ENCODE measurements around the gene VAV3.

Gene VAV3

GRCh38 chr1:107689733-107690132 lies 275.2 kb downstream of the VAV3 start:
- DNase-seq (ENCODE audit: low spot score) (no peak), FAIRE-seq (no peak)

- DNase-seq (ENCODE audit: low spot score) (no peak), FAIRE-seq (no peak)
Observed at GRCh38 chr1:107689159-107689558, 275.8 kb downstream of the VAV3 start.

- FAIRE-seq (no peak), DNase-seq (ENCODE audit: low spot score) (no peak)
Observed at GRCh38 chr1:107687849-107688753, 276.9 kb downstream of the VAV3 start.

GRCh38 chr1:107683683-107684082 lies 281.3 kb downstream of the VAV3 start:
- DNase-seq (ENCODE audit: low spot score) = no peak
- no peak for FAIRE-seq

GRCh38 chr1:107683191-107683657 lies 281.8 kb downstream of the VAV3 start:
- no peak for DNase-seq (ENCODE audit: low spot score)
- no peak for FAIRE-seq

- DNase-seq (ENCODE audit: low spot score) (no peak), FAIRE-seq (no peak)
Observed at GRCh38 chr1:107682467-107682866, 282.5 kb downstream of the VAV3 start.

GRCh38 chr1:107681001-107681479 lies 283.9 kb downstream of the VAV3 start:
- DNase-seq (ENCODE audit: low spot score) (no peak), FAIRE-seq (no peak)

- FAIRE-seq (no peak), DNase-seq (ENCODE audit: low spot score) (no peak)
Observed at GRCh38 chr1:107680579-107680985, 284.4 kb downstream of the VAV3 start.

- no peak for DNase-seq (ENCODE audit: low spot score)
- no peak for FAIRE-seq
Observed at GRCh38 chr1:107679411-107679953, 285.5 kb downstream of the VAV3 start.

- DNase-seq (ENCODE audit: low spot score) (no peak), FAIRE-seq (no peak)
Observed at GRCh38 chr1:107678993-107679392, 286.0 kb downstream of the VAV3 start.

GRCh38 chr1:107677697-107678096 lies 287.3 kb downstream of the VAV3 start:
- FAIRE-seq = no peak
- no peak for DNase-seq (ENCODE audit: low spot score)

GRCh38 chr1:107674486-107674885 lies 290.5 kb downstream of the VAV3 start:
- DNase-seq (ENCODE audit: low spot score) (no peak), FAIRE-seq (no peak)

GRCh38 chr1:107673006-107673405 lies 292.0 kb downstream of the VAV3 start:
- DNase-seq (ENCODE audit: low spot score) (no peak), FAIRE-seq (no peak)

GRCh38 chr1:107670397-107671040 lies 294.5 kb downstream of the VAV3 start:
- DNase-seq (ENCODE audit: low spot score) (no peak), FAIRE-seq (no peak)

- FAIRE-seq (no peak), DNase-seq (ENCODE audit: low spot score) (peak; percentile 39)
Observed at GRCh38 chr1:107669996-107670395, 295.0 kb downstream of the VAV3 start.

GRCh38 chr1:107668762-107669161 lies 296.2 kb downstream of the VAV3 start:
- no peak for DNase-seq (ENCODE audit: low spot score)
- no peak for FAIRE-seq

- FAIRE-seq (no peak), DNase-seq (ENCODE audit: low spot score) (no peak)
Observed at GRCh38 chr1:107666493-107666892, 298.5 kb downstream of the VAV3 start.

GRCh38 chr1:107664982-107665925 lies 299.7 kb downstream of the VAV3 start:
- DNase-seq (ENCODE audit: low spot score) (no peak), FAIRE-seq (no peak)

- DNase-seq (ENCODE audit: low spot score) (no peak), FAIRE-seq (no peak)
Observed at GRCh38 chr1:107662971-107663370, 302.0 kb downstream of the VAV3 start.

- no peak for DNase-seq (ENCODE audit: low spot score)
- FAIRE-seq = no peak
Observed at GRCh38 chr1:107661158-107661557, 303.8 kb downstream of the VAV3 start.

GRCh38 chr1:107659961-107660360 lies 305.0 kb downstream of the VAV3 start:
- no peak for DNase-seq (ENCODE audit: low spot score)
- no peak for FAIRE-seq
